HG03066 (cell line): ENCODE results near the gene URAD.

ENCODE experiments used
- ATAC-seq: cut with Tn5 transposase; IDR thresholded peaks from one replicate; pipeline ENCODE4 v1.9.1; 2021; ENCODE audit warnings: low read depth; ENCODE audit not compliant: unreplicated experiment

The URAD gene

DNA sequence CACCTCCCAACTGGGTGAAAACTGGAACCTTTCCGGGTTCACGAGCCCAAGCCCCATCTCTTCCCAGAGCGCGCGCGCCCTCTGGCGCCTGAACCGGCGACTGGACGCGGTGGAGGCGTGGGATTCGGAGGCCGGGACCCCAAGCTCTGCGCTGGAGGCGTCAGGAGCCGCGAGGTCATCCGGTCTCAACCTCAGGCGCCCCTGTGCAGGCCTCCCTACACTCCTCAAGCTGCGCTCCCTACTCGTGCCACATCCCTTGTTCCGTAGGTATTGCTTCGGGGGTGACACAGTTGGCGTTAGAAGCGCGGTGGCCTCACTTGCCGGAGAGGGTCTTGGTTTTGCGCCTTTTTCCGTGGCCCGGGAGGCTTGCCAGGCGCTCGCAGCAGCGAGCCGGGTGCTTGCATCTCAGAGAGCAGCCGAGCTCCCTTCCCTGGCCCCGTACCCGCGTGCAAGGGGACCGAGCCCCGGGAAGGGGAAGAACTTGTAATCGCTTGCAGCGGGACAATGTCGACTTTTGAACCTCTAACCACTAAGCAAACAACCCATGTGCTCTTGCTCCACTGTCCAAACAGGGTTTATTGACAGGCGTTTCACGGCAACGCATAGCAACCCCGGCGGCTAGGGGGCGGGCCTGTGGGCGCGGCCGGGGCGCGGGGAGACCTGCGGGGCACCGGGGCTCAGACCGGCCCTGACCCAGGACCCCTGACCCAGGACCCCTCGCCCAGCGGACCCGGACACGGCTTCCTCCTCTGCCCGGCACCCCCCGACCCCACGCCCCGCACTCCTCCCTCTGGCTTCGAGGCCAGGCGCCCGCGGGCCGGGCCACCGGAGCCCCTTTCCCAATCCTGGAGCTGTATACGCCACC is 27.9 kb downstream of the URAD start:
- ATAC-seq = no peak

DNA sequence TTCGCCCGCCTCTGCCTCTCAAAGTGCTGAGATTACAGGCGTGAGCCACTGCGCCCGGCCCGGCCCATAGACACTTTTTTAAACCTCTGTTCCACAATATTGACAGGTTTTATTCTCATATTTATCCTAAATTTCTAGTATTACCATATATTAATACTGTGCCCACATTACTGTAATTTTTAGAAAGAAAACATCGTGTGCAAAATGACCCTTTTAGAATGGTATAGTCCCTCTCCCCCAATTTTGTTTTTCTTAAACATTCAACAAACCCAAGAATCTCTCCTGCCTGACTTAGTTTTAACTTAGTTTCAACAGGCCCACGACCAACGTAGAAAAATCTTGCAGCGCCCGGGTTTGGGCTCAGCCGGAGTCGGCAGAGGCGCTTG is 28.5 kb downstream of the URAD start:
- no peak for ATAC-seq

DNA sequence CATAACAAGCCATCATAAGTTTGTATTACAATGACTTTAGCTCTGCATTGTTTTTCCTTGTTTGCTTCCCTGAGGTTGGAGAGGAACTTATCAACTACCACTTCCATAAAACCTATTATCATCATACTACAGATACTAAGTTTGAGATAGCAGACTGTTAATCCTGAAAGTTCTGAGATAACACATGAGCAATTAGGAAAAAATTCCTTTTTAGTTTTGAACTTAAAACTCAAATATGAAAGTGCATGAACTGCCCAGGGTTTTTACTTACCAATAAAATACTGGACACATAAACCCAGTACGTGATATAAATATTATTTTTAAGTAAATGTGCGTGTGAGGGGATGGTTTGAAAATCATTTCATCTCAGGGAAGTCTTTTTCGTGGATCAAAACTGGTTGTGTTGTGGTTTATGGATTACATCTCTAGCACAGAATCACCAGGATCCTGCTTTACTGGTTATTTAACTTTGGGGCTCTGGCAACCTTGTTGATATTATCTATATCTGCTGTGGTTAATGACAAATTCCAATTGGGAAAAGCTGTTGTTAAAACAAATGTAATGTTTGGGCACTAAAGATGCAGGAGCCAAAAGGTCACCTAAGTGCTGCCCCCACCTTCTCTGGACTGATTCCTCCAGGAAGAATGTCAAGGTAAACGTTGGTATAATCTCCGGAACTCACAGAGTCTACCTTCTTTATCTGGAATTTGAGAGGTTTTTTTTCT is 31.8 kb downstream of the URAD start:
- no peak for ATAC-seq

DNA sequence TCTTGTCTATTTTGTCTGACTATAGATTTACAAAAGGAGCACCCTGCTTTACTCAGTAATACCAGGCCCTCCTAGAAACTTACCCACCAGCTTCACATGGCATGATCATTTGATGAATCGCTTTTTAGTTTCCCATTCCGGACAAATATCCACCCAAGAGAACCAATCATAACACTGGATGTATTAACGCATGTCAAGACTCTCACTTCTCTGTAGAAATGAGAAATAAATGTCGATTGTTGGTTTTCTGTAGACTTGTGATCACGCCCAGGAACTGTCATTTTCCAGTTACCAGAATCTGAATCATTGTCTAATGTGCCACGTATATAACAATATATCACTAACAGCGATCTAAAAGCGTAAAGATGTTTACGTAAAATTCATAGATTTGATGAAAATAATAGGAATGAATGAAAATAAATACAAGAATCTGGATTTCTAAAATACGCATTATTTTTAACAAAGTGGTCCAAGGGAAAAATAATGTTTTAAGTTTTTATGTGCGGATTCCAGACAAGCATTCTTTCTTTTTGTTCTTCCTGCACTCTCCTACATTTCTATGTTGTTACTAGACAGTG is 33.4 kb downstream of the URAD start:
- ATAC-seq = no peak

DNA sequence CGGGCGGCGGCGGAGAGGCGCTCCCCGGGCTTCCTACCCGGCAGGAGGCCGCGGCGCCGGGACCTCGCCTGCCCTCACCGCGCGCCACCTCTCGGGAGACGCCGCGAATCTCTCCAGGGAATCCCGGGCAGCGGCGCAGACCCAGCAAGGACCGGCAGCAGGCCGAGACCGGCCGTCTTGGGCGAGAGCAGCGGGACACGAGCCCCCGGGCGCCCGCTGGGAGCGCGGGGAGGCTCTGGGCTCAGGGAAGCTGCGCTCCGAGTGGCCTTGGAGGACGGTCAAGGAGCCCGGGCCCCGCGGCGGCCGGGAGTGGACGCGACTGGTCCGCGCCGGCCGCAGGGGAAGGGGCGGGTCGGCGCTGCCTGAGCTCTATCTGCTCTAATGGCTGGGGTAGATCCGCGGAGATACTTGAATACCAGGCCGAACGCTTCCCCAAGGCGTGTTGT is 34.1 kb downstream of the URAD start:
- ATAC-seq = peak; percentile 5

DNA sequence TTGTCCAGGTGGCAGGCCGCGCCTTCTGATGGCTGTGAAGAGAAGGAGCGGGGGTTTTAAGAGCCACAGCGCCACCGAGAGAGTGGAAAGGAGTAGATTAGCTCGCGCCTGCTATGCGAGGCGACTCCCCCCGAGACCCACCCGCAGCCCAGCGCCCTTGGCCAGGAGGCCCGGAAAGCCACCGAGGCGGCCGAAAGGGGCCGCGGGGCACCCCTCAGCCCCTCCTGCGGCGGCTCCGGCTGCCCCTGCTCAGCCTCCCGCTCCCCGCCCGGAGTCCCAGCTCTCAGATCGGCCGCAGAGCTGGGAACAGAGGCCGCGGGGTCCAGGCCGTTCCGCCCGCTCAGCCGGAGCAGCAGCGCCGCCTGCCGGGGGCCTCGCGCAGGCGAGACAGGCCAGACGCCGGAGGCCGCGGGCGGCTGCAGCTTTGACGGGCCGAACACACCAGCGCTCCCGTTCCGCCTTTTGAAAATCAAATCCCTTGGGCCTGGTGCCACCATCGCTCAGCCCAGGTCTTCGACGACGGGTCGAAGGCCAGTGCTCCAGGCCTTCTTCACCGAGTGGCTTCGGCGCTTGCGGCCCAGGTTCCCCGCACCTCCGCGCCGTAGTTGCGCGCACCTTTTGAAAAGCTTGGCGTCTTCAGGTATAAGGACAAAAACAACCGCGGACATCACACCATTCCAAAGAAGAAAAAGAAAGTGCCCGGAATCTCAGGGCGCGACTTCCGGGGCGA is 34.7 kb downstream of the URAD start:
- ATAC-seq = peak; percentile 89

DNA sequence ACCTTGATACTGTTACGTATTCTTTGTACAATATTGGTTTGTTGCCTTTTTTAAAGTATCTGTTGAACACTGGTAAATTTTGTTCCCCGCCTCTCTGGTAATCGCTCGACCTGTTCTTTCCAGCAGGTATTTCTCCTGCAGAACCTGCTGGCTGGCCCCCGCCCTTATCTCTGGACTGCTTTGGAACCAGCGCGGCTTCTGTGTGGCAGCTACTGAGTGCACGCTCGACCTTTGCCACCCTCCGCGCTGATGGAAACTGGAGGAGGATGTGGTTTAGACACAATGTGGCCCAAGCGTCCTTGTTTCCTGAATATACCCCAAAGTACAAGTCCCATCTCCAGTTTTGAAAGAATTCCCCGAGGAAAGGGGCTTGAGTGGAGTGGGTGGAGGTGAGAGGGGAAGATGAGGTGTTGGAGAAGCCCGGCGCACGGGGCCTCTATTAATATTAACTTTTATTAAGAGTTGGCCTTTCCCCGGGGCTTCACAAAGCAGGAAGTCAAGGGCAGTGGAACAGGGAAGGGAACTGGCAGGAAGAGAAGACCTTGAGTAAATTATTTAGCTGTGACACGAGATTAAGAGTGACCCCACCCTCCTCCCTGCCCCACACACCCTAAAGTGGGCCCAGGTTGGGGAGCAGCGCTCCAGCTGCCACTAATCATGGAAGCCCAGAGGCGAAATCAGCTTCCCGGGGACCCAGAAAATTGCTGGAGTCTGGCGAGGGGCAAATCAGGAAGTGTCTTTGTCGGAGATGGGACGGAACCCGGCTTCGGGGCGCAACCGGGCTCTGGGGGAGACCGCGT is 35.4 kb downstream of the URAD start:
- peak; percentile 11 for ATAC-seq

DNA sequence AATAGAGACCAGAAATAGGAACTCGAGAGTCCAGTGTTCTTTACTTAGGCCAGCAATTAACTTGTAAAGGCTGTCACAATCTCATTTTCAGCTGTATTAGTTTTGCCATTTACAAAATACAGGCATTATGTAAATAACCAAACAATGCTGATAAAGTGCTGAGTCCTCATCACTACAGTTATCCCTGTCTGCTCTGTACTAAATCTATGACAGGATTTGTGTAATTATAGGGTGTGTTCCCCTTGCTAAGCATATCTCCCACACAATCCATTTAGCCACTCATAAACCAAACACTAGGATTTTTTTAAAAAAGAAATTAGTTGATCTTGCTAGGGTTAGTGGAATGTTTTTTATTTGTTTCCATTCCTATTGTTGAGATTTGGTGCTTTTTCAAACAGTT is 45.5 kb downstream of the URAD start:
- no peak for ATAC-seq

DNA sequence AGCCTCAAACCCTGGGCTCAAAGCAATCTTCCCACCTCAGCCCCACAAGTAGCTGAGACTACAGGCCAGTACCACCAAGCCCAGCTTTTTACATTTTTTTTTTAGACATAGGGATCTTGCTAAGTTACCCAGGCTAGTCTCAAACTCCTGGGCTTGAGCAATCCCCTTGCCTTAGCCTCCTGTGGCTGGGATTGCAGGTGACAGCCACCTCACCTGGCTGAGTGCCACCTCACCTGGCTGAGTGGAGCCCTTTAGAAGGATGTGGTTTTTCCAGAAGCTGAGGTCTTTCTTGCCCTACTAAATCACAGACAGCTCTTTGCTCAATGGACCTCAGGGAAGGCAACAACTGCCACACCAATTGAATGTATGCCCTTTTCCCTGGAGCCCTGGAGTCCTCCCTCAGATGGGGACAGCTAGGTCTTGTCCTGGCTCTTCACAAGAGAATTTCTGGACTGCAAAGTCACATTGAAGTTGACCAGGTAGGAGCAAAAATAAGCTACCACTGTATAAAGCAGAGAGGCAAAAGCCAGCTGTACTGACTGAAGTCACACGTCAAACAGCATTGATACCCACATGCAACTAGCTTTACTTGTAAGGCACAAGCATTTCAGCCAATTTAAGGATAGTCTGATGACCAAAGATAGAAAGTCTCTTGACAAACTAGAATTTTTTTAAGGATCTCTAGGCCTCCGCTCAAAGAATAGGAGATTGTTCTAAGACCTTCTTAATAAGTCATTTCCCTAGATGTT is 54.7 kb downstream of the URAD start:
- ATAC-seq = no peak

DNA sequence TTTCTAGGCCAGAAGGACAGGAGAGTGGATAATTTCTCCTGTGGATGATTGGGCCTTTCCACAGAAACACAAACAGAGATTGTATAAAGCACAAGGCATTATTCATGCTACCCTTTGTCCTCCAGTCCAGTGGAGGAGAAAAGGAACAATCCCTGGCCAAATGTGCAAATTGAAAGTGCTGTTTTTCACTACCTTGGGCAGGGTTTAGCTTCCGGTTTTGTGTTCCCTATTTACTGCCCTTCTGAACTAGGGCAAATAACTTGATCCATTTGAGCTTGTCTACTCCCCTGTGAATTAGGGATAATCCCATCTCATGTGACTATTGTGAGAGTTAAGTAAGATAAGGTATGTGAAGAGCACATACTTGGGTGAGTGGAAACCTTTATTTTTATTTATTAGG is 55.4 kb downstream of the URAD start:
- ATAC-seq = no peak

DNA sequence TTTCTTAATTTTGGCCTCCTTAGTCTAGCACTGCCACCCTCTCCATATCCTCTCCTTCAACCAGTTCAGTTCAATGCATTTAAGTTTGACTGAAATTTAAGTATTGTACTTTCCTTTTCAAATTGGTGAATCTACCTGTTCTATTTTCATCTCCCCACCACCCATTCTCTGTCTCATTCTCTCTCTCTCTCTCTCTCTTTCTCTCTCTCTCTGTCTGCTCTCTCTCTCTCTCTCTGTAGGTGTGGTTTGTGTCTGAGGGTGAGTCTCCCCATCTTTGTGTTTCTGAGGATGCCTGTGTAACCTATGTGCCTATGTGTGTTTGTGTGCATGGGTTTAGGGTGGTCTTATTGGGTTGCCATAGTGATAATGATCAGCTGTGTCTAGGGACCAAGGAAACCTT is 58.6 kb downstream of the URAD start:
- no peak for ATAC-seq

DNA sequence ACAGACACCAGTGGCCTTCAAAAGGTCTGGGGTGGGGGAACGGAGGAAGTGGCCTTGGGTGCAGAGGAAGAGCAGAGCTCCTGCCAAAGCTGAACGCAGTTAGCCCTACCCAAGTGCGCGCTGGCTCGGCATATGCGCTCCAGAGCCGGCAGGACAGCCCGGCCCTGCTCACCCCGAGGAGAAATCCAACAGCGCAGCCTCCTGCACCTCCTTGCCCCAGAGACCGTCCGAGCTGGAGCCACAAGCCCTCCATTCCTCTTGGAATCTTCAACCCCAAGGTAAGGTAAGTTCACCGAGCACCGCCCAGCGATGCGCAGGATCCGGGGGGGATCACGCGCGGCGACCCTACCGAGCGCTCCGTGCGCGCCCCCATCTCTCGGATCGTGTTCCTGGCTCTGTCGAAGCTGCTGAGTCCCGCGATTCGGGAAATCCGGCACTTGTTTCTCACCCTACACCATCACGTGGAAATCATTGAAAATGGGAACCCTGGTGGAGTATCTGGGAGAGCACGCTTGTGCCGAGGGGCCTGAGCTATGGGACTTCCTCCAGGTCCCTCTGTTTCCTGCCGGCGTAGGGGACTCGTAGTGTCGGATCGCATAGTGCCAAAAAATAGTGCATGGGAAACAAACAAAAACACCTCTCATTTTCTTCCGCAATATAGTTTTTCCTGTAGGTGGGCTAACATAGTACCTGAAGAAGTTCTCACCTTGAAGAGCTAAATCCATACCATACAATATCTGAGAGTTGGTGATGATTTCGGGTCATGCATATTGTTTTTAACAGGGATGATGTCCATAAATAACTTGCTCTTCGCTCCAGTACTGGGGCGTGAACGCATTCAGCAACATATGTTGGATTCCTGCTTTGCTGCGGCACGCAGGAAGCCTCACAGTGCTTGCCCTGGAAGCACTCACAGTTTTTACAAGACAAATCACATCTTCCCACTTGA is 59.4 kb downstream of the URAD start:
- ATAC-seq = no peak

DNA sequence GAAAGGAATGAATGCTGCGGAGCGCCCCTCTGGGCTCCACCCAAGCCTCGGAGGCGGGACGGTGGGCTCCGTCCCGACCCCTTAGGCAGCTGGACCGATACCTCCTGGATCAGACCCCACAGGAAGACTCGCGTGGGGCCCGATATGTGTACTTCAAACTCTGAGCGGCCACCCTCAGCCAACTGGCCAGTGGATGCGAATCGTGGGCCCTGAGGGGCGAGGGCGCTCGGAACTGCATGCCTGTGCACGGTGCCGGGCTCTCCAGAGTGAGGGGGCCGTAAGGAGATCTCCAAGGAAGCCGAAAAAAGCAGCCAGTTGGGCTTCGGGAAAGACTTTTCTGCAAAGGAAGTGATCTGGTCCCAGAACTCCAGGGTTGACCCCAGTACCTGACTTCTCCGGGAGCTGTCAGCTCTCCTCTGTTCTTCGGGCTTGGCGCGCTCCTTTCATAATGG is 60.1 kb downstream of the URAD start:
- ATAC-seq = no peak
